K562 (cell line): Measurements from ENCODE around the gene SPTBN5.

ENCODE experiments used
- CHD2 ChIP-seq: IDR thresholded peaks from 2 replicates; pipeline ENCODE4 v1.6.1; 2011; ENCODE audit warnings: low read depth, low read length
- CTCF ChIP-seq, 3 experiments: IDR thresholded peaks in 2 of 3; conservative IDR thresholded peaks in 1 of 3; 2 replicates each; pipeline ENCODE4 v1.5.1; 2011 to 2012; ENCODE audit warnings: low read length in 3 of 3, mild to moderate bottlenecking in 3 of 3, control low read depth in 2 of 3, improper control_type of control experiment in 1 of 3, inconsistent platforms in 1 of 3, low read depth in 1 of 3, mixed read lengths in 1 of 3, moderate library complexity in 1 of 3; ENCODE audit not compliant: insufficient read depth in 2 of 3
- NCOR1 ChIP-seq: fragments of 450-650 bp; IDR thresholded peaks from 2 replicates; pipeline ENCODE4 v1.6.1; 2016; ENCODE audit warnings: mild to moderate bottlenecking, moderate library complexity

- TF ChIP-seq CHD2 (no peak), NCOR1 (no peak), CTCF (IDR thresholded peaks at IDR 0.05 in 2 of 3, conservative IDR thresholded peaks at IDR 0.05 in 1 of 3; ENCODE audit: insufficient read depth in 2 of 3, low read depth in 1 of 3, low read length in 3 of 3) (no peak)
These were observed 25.5 kb downstream of the SPTBN5 start for GRCh38 chr15:41868321-41868720.
